Activated naive CD8-positive, alpha-beta T cell (primary cell): ENCODE data around the gene PML.

ENCODE experiments used
- H3K27ac Mint-ChIP-seq: one replicate; pipeline ENCODE4 v1.8.0; 2021; ENCODE audit warnings: mixed read lengths
- H3K27me3 Mint-ChIP-seq: one replicate; pipeline ENCODE4 v1.8.0; 2021; ENCODE audit warnings: mixed read lengths
- H3K36me3 Mint-ChIP-seq: one replicate; pipeline ENCODE4 v1.8.0; 2021; ENCODE audit warnings: mixed read lengths
- H3K4me1 Mint-ChIP-seq: one replicate; pipeline ENCODE4 v1.8.0; 2021; ENCODE audit warnings: low read depth, mixed read lengths
- H3K4me3 Mint-ChIP-seq: one replicate; pipeline ENCODE4 v1.8.0; 2021; ENCODE audit warnings: mild to moderate bottlenecking, mixed read lengths
- H3K9me3 Mint-ChIP-seq: one replicate; pipeline ENCODE4 v1.8.0; 2021; ENCODE audit warnings: low read depth, mixed read lengths

PML gene

GRCh38 chr15:73994413-73994883 lies at the start of gene PML:
Gene PML, plus strand, starts transcription at chr15:73994716. Its CDS starts 97 bp downstream, at chr15:73994813.
- Mint-ChIP-seq H3K36me3 (peaks cover 4% of the 10 kb centered on the region), H3K27me3 (no peaks in the 10 kb centered on the region), H3K9me3 (no peaks in the 10 kb centered on the region), H3K4me1 (peaks cover 59% of the 10 kb centered on the region), H3K4me3 (peak within 1 kb of the TSS; percentile 98), H3K27ac (peak within 1 kb of the TSS; percentile 97)

DNA sequence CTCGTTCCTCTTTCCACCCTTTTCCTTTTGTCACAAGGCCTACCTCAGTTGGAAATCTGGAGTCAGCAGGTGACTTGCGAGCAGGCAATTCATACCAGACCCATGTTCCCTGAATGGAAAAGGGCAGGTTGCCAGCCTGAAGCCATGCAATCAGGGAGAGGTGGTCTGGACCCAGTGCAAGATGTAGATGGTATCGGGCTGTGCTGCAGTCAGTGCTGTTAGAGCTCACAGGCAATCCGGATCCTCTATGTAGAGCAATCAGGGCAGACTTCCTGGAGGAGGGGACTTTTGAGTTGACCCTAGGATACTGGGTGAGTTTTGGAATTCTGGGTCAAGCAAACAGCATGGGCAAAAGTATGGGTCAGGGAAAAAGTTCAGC lies 49.4 kb upstream of the PML start:
- H3K36me3 Mint-ChIP-seq = no peaks in the 10 kb centered on the region
- H3K27me3 Mint-ChIP-seq = no peaks in the 10 kb centered on the region
- no peaks in the 10 kb centered on the region for H3K9me3 Mint-ChIP-seq
- H3K27ac Mint-ChIP-seq = no peak overlapping the region
- no peak overlapping the region for H3K4me3 Mint-ChIP-seq
- peaks cover 13% of the 10 kb centered on the region for H3K4me1 Mint-ChIP-seq

- H3K9me3 Mint-ChIP-seq = no peaks in the 10 kb centered on the region
- no peak overlapping the region for H3K27ac Mint-ChIP-seq
- H3K4me3 Mint-ChIP-seq = no peak overlapping the region
- H3K36me3 Mint-ChIP-seq = no peaks in the 10 kb centered on the region
- peaks cover 14% of the 10 kb centered on the region for H3K4me1 Mint-ChIP-seq
- H3K27me3 Mint-ChIP-seq = no peaks in the 10 kb centered on the region
Measured at GRCh38 chr15:73946046-73946721, 48.3 kb upstream of the PML start.

- no peaks in the 10 kb centered on the region for H3K9me3 Mint-ChIP-seq
- H3K27ac Mint-ChIP-seq = no peak overlapping the region
- no peak overlapping the region for H3K4me3 Mint-ChIP-seq
- peaks cover 10% of the 10 kb centered on the region for H3K4me1 Mint-ChIP-seq
- H3K36me3 Mint-ChIP-seq = no peaks in the 10 kb centered on the region
- no peaks in the 10 kb centered on the region for H3K27me3 Mint-ChIP-seq
Measured at GRCh38 chr15:73946795-73947370, 47.6 kb upstream of the PML start.

GRCh38 chr15:73947651-73948050 lies 46.9 kb upstream of the PML start:
- Mint-ChIP-seq H3K4me1 (peaks cover 4% of the 10 kb centered on the region), H3K27me3 (no peaks in the 10 kb centered on the region), H3K36me3 (no peaks in the 10 kb centered on the region), H3K4me3 (no peak overlapping the region), H3K9me3 (no peaks in the 10 kb centered on the region), H3K27ac (no peak overlapping the region)

GRCh38 chr15:73948396-73948795 lies 46.1 kb upstream of the PML start:
- Mint-ChIP-seq H3K27ac (no peak overlapping the region), H3K4me1 (peaks cover 3% of the 10 kb centered on the region), H3K9me3 (no peaks in the 10 kb centered on the region), H3K4me3 (no peak overlapping the region), H3K27me3 (no peaks in the 10 kb centered on the region), H3K36me3 (no peaks in the 10 kb centered on the region)

- Mint-ChIP-seq H3K27ac (no peak overlapping the region), H3K9me3 (no peaks in the 10 kb centered on the region), H3K36me3 (no peaks in the 10 kb centered on the region), H3K27me3 (no peaks in the 10 kb centered on the region), H3K4me1 (peaks cover 3% of the 10 kb centered on the region), H3K4me3 (no peak overlapping the region)
Measured at GRCh38 chr15:73948982-73949381, 45.5 kb upstream of the PML start.

DNA sequence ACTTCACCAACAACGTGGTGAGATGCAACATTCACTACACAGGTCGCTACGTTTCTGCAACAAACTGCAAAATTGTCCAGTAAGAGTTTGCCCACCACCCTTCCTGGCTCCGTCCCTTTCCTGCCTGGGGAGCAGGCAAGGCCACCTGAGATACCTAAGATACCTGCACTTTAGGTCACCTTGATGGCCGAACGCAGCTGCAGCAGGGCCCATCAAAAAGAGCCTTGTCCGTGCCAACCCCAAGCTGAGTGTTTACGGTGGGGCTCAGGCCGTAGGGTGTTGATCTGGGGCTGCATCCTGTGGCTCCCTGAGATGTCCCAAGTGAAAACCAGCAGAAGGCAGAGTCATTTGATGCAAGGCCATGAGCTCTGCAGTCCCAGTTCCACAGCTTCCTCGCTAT lies 45.0 kb upstream of the PML start:
- H3K36me3 Mint-ChIP-seq = no peaks in the 10 kb centered on the region
- no peaks in the 10 kb centered on the region for H3K27me3 Mint-ChIP-seq
- H3K4me3 Mint-ChIP-seq = no peak overlapping the region
- no peaks in the 10 kb centered on the region for H3K9me3 Mint-ChIP-seq
- no peak overlapping the region for H3K27ac Mint-ChIP-seq
- peaks cover 3% of the 10 kb centered on the region for H3K4me1 Mint-ChIP-seq

DNA sequence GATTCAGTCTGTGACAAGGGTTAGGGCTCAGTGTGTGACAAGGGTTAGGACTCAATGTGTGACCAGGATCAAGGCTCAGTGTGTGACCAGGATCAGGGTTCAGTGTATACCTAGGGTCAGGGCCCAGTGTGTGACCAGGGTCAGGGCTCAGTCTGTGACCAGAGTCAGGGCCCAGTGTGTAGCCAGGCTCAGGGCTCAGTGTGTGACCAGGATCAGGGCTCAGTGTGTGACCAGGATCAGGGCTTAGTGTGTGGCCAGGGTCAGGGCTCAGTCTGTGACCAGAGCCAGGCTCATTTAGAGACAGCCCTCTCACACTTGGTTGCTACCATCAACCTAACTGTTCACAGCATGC lies 44.1 kb upstream of the PML start:
- H3K27ac Mint-ChIP-seq = no peak overlapping the region
- H3K4me3 Mint-ChIP-seq = no peak overlapping the region
- no peaks in the 10 kb centered on the region for H3K36me3 Mint-ChIP-seq
- no peaks in the 10 kb centered on the region for H3K9me3 Mint-ChIP-seq
- H3K4me1 Mint-ChIP-seq = peaks cover 3% of the 10 kb centered on the region
- H3K27me3 Mint-ChIP-seq = no peaks in the 10 kb centered on the region

- no peaks in the 10 kb centered on the region for H3K36me3 Mint-ChIP-seq
- peak overlapping the region; percentile 80 for H3K27ac Mint-ChIP-seq
- no peaks in the 10 kb centered on the region for H3K27me3 Mint-ChIP-seq
- no peak overlapping the region for H3K4me3 Mint-ChIP-seq
- no peaks in the 10 kb centered on the region for H3K9me3 Mint-ChIP-seq
- peaks cover 3% of the 10 kb centered on the region for H3K4me1 Mint-ChIP-seq
Measured at GRCh38 chr15:73950831-73951561, 43.5 kb upstream of the PML start.

DNA sequence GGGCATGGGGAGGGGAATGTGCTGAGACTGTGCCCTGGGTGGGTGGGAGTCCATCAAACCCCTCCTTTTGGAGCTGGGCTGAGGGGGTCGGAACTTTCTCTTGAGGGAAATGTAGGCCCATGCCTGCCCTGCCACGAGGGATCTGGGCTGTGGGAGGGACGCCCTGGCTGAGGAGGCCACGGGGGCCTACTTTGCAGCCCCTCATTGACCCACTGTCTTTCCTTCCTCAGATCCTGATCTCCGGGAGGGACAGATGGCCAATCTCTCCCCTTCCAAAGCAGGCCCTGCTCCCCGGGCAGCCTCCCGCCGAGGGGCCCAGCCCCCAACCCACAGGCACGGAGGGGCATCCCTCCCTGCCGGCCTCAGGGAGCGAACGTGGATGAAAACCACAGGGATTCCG lies 42.9 kb upstream of the PML start:
- Mint-ChIP-seq H3K4me3 (no peak overlapping the region), H3K4me1 (peaks cover 3% of the 10 kb centered on the region), H3K27ac (no peak overlapping the region), H3K36me3 (no peaks in the 10 kb centered on the region), H3K27me3 (no peaks in the 10 kb centered on the region), H3K9me3 (no peaks in the 10 kb centered on the region)

DNA sequence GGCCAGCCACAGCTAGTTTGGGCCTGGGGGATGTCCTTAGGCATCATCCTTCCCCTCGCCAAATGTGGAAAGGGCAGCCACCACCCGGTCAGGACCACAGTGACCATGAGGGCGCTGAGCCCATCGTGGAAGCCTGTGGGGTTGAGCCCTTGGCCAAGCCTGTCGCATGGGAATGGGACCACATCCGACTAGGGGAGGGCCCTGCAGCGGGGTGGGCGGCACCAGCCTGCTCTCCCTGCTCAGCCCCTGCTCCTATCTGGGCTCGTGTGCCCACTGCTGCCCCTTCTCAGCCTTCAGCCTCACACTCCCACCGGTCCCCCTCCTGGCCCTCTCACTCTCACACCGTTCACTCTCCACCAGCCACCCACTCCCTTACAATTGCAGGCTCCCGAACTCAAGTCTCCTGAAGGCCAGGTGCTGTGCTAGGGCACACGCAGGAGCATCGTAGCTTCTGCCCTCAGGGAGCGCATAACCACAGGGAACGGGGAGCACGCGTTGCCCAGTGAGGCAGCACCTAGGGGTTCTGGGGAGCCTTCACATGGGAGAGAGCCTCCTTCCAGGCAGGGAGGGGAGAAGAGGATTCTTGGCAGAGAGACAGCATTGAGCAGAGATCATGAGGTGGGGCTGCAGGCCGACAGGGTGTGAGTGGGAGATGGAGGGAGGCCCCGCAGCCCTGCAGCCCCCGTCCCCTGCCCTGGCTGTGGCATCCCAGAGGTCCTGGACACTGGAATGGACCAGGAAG lies 42.2 kb upstream of the PML start:
- Mint-ChIP-seq H3K4me1 (peaks cover 3% of the 10 kb centered on the region), H3K36me3 (no peaks in the 10 kb centered on the region), H3K9me3 (no peaks in the 10 kb centered on the region), H3K27me3 (no peaks in the 10 kb centered on the region), H3K4me3 (no peak overlapping the region), H3K27ac (peak overlapping the region; percentile 64)

- Mint-ChIP-seq H3K4me1 (peaks cover 5% of the 10 kb centered on the region), H3K27ac (no peak overlapping the region), H3K4me3 (no peak overlapping the region), H3K9me3 (no peaks in the 10 kb centered on the region), H3K27me3 (no peaks in the 10 kb centered on the region), H3K36me3 (no peaks in the 10 kb centered on the region)
Measured at GRCh38 chr15:73952913-73953750, 41.4 kb upstream of the PML start.
